ENCODE data around the gene MS4A8. TPM values are rescaled to one million over a fixed set of nuclear protein-coding genes. Genes with fewer than 3 reads are reported as not detected.

MS4A8 gene
- total and polyA plus RNA-seq, 4 donors = 11.4 to 45.9 (median 30.3) TPM

GRCh38 chr11:60691661-60692060 lies 7.8 kb upstream of the MS4A8 start:
- DNase-seq (no peak), ATAC-seq (ENCODE audit: insufficient read depth, low FRiP score) (no peak)
- H3K27ac ChIP-seq (ENCODE audit: low read depth in 1 of 2, low read length in 1 of 2) = no peak overlapping the region
- TF ChIP-seq CTCF (IDR thresholded peaks at IDR 0.05; ENCODE audit: control extremely low read depth, extremely low read depth) = no peak
- H3K4me3 ChIP-seq = no peak overlapping the region
- H3K27me3 ChIP-seq (ENCODE audit: control insufficient read depth in 3 of 3, insufficient read depth in 3 of 3, low read length in 2 of 3) = no peaks in the 10 kb centered on the region
- WGBS, 2 donors = 87 to 94% methylated on average over 5 of the region's 5 CpGs
- no peaks in the 10 kb centered on the region for H3K4me1 ChIP-seq (ENCODE audit: control insufficient read depth in 5 of 5, insufficient read depth in 5 of 5, low read length in 5 of 5)
- H3K9ac ChIP-seq (ENCODE audit: insufficient read depth in 1 of 2, low read length in 2 of 2) = no peak overlapping the region
- H3K9me3 ChIP-seq (ENCODE audit: control insufficient read depth in 4 of 4, insufficient read depth in 3 of 4, low read length in 3 of 4) = peaks cover 0 to 3% (median 0%) of the 10 kb centered on the region in 4 donors
- H3K36me3 ChIP-seq (ENCODE audit: control insufficient read depth in 4 of 4, insufficient read depth in 4 of 4, low read length in 4 of 4) = no peaks in the 10 kb centered on the region

- Histone ChIP-seq H3K4me1 (ENCODE audit: control insufficient read depth in 5 of 5, insufficient read depth in 5 of 5, low read length in 5 of 5) (peaks cover 0 to 13% (median 1%) of the 10 kb centered on the region in 5 donors), H3K4me3 (no peak overlapping the region), H3K9me3 (ENCODE audit: control insufficient read depth in 4 of 4, insufficient read depth in 3 of 4, low read length in 3 of 4) (no peaks in the 10 kb centered on the region), H3K36me3 (ENCODE audit: control insufficient read depth in 4 of 4, insufficient read depth in 4 of 4, low read length in 4 of 4) (no peaks in the 10 kb centered on the region), H3K9ac (ENCODE audit: insufficient read depth in 1 of 2, low read length in 2 of 2) (no peak overlapping the region), H3K27me3 (ENCODE audit: control insufficient read depth in 3 of 3, insufficient read depth in 3 of 3, low read length in 2 of 3) (no peaks in the 10 kb centered on the region), H3K27ac (ENCODE audit: low read depth in 1 of 2, low read length in 1 of 2) (no peak overlapping the region)
- no peak for DNase-seq
- WGBS, 2 donors = 86 to 96% methylated on average over 5 of the region's 5 CpGs
- no peak for ATAC-seq (ENCODE audit: insufficient read depth, low FRiP score)
- no peak for TF ChIP-seq CTCF (IDR thresholded peaks at IDR 0.05; ENCODE audit: control extremely low read depth, extremely low read depth)
Measured at GRCh38 chr11:60699936-60700335, 524 bp downstream of the MS4A8 start.

GRCh38 chr11:60700689-60701468 lies 1.5 kb downstream of the MS4A8 start:
- Histone ChIP-seq H3K27ac (ENCODE audit: low read depth in 1 of 2, low read length in 1 of 2) (no peak overlapping the region), H3K27me3 (ENCODE audit: control insufficient read depth in 3 of 3, insufficient read depth in 3 of 3, low read length in 2 of 3) (no peaks in the 10 kb centered on the region), H3K9me3 (ENCODE audit: control insufficient read depth in 4 of 4, insufficient read depth in 3 of 4, low read length in 3 of 4) (no peaks in the 10 kb centered on the region), H3K4me1 (ENCODE audit: control insufficient read depth in 5 of 5, insufficient read depth in 5 of 5, low read length in 5 of 5) (peaks cover 0 to 13% (median 1%) of the 10 kb centered on the region in 5 donors), H3K9ac (ENCODE audit: insufficient read depth in 1 of 2, low read length in 2 of 2) (no peak overlapping the region), H3K4me3 (no peak overlapping the region), H3K36me3 (ENCODE audit: control insufficient read depth in 4 of 4, insufficient read depth in 4 of 4, low read length in 4 of 4) (no peaks in the 10 kb centered on the region)
- 68 to 76% methylated on average over 14 of the region's 14 CpGs for WGBS, 2 donors
- TF ChIP-seq CTCF (IDR thresholded peaks at IDR 0.05; ENCODE audit: control extremely low read depth, extremely low read depth) = no peak
- peak; percentile 47 to 74 (median 66) for DNase-seq
- ATAC-seq (ENCODE audit: insufficient read depth, low FRiP score) = no peak

All from lung (tissue), 12 donors.